GM12878 (cell line): ENCODE measurements around the gene BORCS8. TPM values are rescaled to one million over a fixed set of nuclear protein-coding genes. Genes with fewer than 3 reads are reported as not detected.

ENCODE experiments used
- ATAC-seq: fragments of 200-7000 bp; cut with Tn5 transposase; 3 replicates; pipeline ENCODE4 v1.9.1; 2020; ENCODE audit warnings: mild to moderate bottlenecking, moderate library complexity
- BruUV-seq: library from RNA; stranded (reverse); fragments of 400-500 nt; replicated peaks from 2 replicates; lab custom pipeline; 2021; lab: Mats Ljungman, UMichigan
- CTCF ChIA-PET: fragments of 300-600 bp; sonication (Branson Sonifier 250); formaldehyde crosslinking; extraction: SDS; loops from one replicate; lab custom pipeline; 2021; ENCODE audit warnings: inconsistent platforms; lab: Yijun Ruan, JAX
- POLR2A ChIA-PET: fragments of 350-600 bp; formaldehyde crosslinking; extraction: SDS; loops from one replicate; lab custom pipeline; 2021; ENCODE audit warnings: inconsistent platforms; lab: Charles Lee
- RAD21 ChIA-PET: fragments of 300-600 bp; sonication (Branson Sonifier 250); formaldehyde crosslinking; loops from one replicate; lab custom pipeline; 2023; ENCODE audit warnings: antibody characterized with exemption; ENCODE audit not compliant: unreplicated experiment; lab: Charles Lee
- SMC1A ChIA-PET: fragments of 300-600 bp; sonication (Branson Sonifier 250); formaldehyde crosslinking; loops from one replicate; lab custom pipeline; 2023; ENCODE audit not compliant: unreplicated experiment, uncharacterized antibody; lab: Charles Lee
- DNase-seq: peaks from one replicate; pipeline ENCODE4 v3.0.0-alpha.2; 2011; ENCODE audit warnings: low read depth, low spot score
- FAIRE-seq: peaks from 3 replicates; lab custom pipeline; 2011; peaks lifted over from hg19 to GRCh38; lab: Jason Lieb, UNC
- H2AFZ ChIP-seq: 2 replicates; pipeline ENCODE4 v1.6.0; 2011; ENCODE audit warnings: low read depth, low read length, control low read depth; ENCODE audit not compliant: control insufficient read depth
- H3K27ac ChIP-seq: 2 replicates; pipeline ENCODE4 v1.5.1; 2011; ENCODE audit warnings: control low read depth; ENCODE audit not compliant: control insufficient read depth, insufficient read depth
- H3K27me3 ChIP-seq, 2 experiments: replicated peaks in 1 of 2; 2 replicates each; pipeline versions ENCODE4 v1.6.0 to v1.6.1; 2011; ENCODE audit warnings: low read length in 1 of 2; ENCODE audit not compliant: control insufficient read depth in 2 of 2, insufficient read depth in 2 of 2
- H3K36me3 ChIP-seq, 2 experiments: 2 replicates each; pipeline ENCODE4 v1.5.1; 2011; ENCODE audit warnings: low read length in 1 of 2; ENCODE audit not compliant: control insufficient read depth in 2 of 2, insufficient read depth in 2 of 2
- H3K4me1 ChIP-seq: 2 replicates; pipeline ENCODE4 v1.6.1; 2011; ENCODE audit warnings: mild to moderate bottlenecking, low read length, moderate library complexity, mixed read lengths; ENCODE audit not compliant: control insufficient read depth, insufficient read depth
- H3K4me2 ChIP-seq: 2 replicates; pipeline ENCODE4 v1.6.0; 2011; ENCODE audit warnings: control low read depth; ENCODE audit not compliant: control insufficient read depth, insufficient read depth
- H3K4me3 ChIP-seq: fragments of 200-600 bp; sonication (generic); 2 replicates; pipeline ENCODE4 v1.5.1; 2016
- H3K79me2 ChIP-seq: 2 replicates; pipeline ENCODE4 v1.6.0; 2011; ENCODE audit warnings: low read length; ENCODE audit not compliant: control insufficient read depth, insufficient read depth
- H3K9ac ChIP-seq: 2 replicates; pipeline ENCODE4 v1.8.0; 2011; ENCODE audit warnings: low read length, control low read depth, mixed read lengths; ENCODE audit not compliant: control insufficient read depth, insufficient read depth
- H3K9me3 ChIP-seq: replicated peaks from 3 replicates; pipeline ENCODE4 v1.5.1; 2011; ENCODE audit warnings: mild to moderate bottlenecking, low read length; ENCODE audit not compliant: control insufficient read depth, insufficient read depth
- H4K20me1 ChIP-seq: 2 replicates; pipeline ENCODE4 v1.6.0; 2011; ENCODE audit not compliant: control insufficient read depth, insufficient read depth
- ASH2L ChIP-seq: fragments of 300-600, 200-600 bp; sonication (generic); IDR thresholded peaks from 2 replicates; pipeline ENCODE4 v1.6.1; 2017; ENCODE audit warnings: low read depth, mild to moderate bottlenecking, borderline replicate concordance
- MAX ChIP-seq: IDR thresholded peaks from 2 replicates; pipeline ENCODE4 v1.6.1; 2012; ENCODE audit warnings: low read depth, low read length, improper control_type of control experiment
- MXI1 ChIP-seq: fragments of 150-350 bp; IDR thresholded peaks from 2 replicates; pipeline ENCODE4 v1.6.1; 2011; ENCODE audit warnings: low read depth, mild to moderate bottlenecking, inconsistent platforms, low read length, improper control_type of control experiment
- NFYB ChIP-seq: IDR thresholded peaks from 2 replicates; pipeline ENCODE4 v1.6.1; 2011; ENCODE audit warnings: low read depth, mild to moderate bottlenecking, low read length, improper control_type of control experiment, moderate library complexity; ENCODE audit not compliant: insufficient read depth
- TCF3 ChIP-seq: IDR thresholded peaks from 2 replicates; pipeline ENCODE4 v1.6.1; 2012; ENCODE audit warnings: low read depth, mild to moderate bottlenecking, low read length, borderline replicate concordance; ENCODE audit not compliant: insufficient read depth
- ZNF384 ChIP-seq: IDR thresholded peaks from 2 replicates; pipeline ENCODE4 v1.6.1; 2012; ENCODE audit warnings: low read depth, mild to moderate bottlenecking, low read length, improper control_type of control experiment, borderline replicate concordance
- WGBS: methylation state at CpG from one replicate; pipeline ENCODE4 v1.1.6; 2016; ENCODE audit warnings: low lambda C conversion rate; ENCODE audit not compliant: insufficient replicate concordance, insufficient coverage; ENCODE audit errors: missing lambda C conversion rate; 5-methylcytosine and 5-hydroxymethylcytosine counted together
- in situ Hi-C: fragments of 300-500 bp; cut with MboI; formaldehyde crosslinking; loops from 9 replicates; pipeline ENCODE4 v1.14.3; 2018; ENCODE audit warnings: mixed read lengths
- intact Hi-C: fragments of 100-400 bp; cut with micrococcal nuclease; formaldehyde crosslinking; loops from one replicate; pipeline ENCODE4 v1.14.2; 2022; ENCODE audit not compliant: unreplicated experiment
- polyA plus RNA-seq, 11 experiments: library from polyadenylated mRNA; depleted of rRNA in 4 of 11; unstranded in 6 of 11; stranded (reverse) in 5 of 11; fragments of >200 nt; fragmentation: Nextera tagmentation in 4 of 11; fragmentation: Illumina TruSeq in 1 of 11; extraction: Ambion mirVana in 4 of 11; extraction: Trizol in 1 of 11; gene quantifications; 1 replicate in 1 of 11; 2 replicates in 10 of 11; pipeline versions ENCODE4 v1.2.1 to v1.2.3, GENCODE V29; 2011 to 2016; ENCODE audit warnings: inconsistent platforms in 2 of 11, missing spikeins in 2 of 11, low read depth in 1 of 11
- total RNA-seq, 4 experiments: library from RNA; depleted of rRNA in 3 of 4; stranded (reverse); fragments of >200 nt in 3 of 4; fragmentation: Illumina TruSeq in 1 of 4; extraction: Trizol in 1 of 4; gene quantifications; 2 replicates each; pipeline versions ENCODE4 v1.2.1 to v1.2.3, GENCODE V29; 2013 to 2021
- TF ChIP-seq, protein P1 (sequence below): IDR thresholded peaks from 2 replicates; pipeline ENCODE4 v1.6.1; 2011; ENCODE audit warnings: borderline replicate concordance, low read depth, mild to moderate bottlenecking, moderate library complexity, mixed read lengths, low read length; ENCODE audit not compliant: insufficient read depth; ENCODE audit errors: extremely low read length

The BORCS8 gene
- total and polyA plus RNA-seq, 10 of the 15 experiments (the other 5 are each of a cell fraction or from before 2014, with no cell fraction given) = 3.7 to 40.3 (median 23.4) TPM

- TF ChIP-seq ZNF384 = peak; percentile 29; the same call in 1 of the 2 replicates
Observed at GRCh38 chr19:19192910-19193423, 1.0 kb upstream of the BORCS8 start (continued).

DNA sequence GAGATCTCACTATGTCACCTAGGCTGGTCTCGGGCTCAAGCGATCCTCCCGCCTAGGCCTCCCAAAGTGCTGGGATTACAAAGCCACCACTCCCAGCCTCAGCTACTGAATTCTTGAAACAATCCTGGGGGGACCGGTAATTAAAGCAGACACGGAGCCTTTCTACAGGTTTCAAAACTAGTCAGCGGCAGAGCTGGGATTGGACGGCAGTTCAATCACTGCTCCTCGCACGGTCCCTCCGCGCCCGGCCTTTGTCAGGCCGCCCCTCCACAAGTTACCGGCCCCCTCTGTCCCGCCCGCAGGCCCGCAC lies 229 bp downstream of the BORCS8 start:
- TF ChIP-seq NFYB = 0 out of 2 replicates have a peak, but pooled peaks have one; percentile 53
- TF ChIP-seq ASH2L = 0 out of 2 replicates have a peak, but pooled peaks have one; percentile 84
- TF ChIP-seq, protein P1, sequence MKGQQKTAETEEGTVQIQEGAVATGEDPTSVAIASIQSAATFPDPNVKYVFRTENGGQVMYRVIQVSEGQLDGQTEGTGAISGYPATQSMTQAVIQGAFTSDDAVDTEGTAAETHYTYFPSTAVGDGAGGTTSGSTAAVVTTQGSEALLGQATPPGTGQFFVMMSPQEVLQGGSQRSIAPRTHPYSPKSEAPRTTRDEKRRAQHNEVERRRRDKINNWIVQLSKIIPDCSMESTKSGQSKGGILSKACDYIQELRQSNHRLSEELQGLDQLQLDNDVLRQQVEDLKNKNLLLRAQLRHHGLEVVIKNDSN = no peak
- TF ChIP-seq MXI1 = peak; percentile 84
- no peak for TF ChIP-seq MAX
- 0 out of 2 replicates have a peak, but pooled peaks have one; percentile 5 for TF ChIP-seq TCF3
- H2AFZ ChIP-seq = peak overlapping the region; percentile 83
- peak overlapping the region; percentile 85 for H3K4me3 ChIP-seq
- ChIA-PET SMC1A (interaction anchor here (1.2 to 1.9 kb wide), 4 partner anchors 8 to 171 kb away, joined by 3 to 6 read pairs (median 4); no protein-coding TSS in a partner anchor), RAD21 (interaction anchor here (0.7 to 2.2 kb wide), 3 partner anchors 11 to 124 kb away, joined by 3 to 15 read pairs (median 3); partner anchors contain the start of gene NR2C2AP), POLR2A (interaction anchor here (1.0 to 3.0 kb wide), 3 partner anchors 11 to 35 kb away, joined by 4 to 25 read pairs (median 7); partner anchors contain the start of gene NR2C2AP), CTCF (interaction anchor here (0.7 to 2.3 kb wide), 4 partner anchors 17 to 298 kb away, joined by 3 to 13 read pairs (median 4); partner anchors contain the start of gene MEF2B)
- H3K4me1 ChIP-seq = peaks cover 11% of the 10 kb centered on the region
- H4K20me1 ChIP-seq = no peaks in the 10 kb centered on the region
- peak overlapping the region; percentile 56; the same call in 1 of the 2 replicates for H3K4me2 ChIP-seq
- DNase-seq (no peak), FAIRE-seq (no peak), ATAC-seq (peak; percentile 4)
- BruUV-seq = no TSS peak
- H3K9ac ChIP-seq = peak overlapping the region; percentile 98
- peaks cover 2 to 5% of the 10 kb centered on the region in 2 experiments; a peak in 3 of 4 replicates for H3K36me3 ChIP-seq
- in situ Hi-C loops = no loop called here
- intact Hi-C loops = loop anchor here (2.0 kb wide), 1 partner anchor 129 kb away; the partner anchor contains the start of genes MAU2 and SUGP1
- peaks cover 34% of the 10 kb centered on the region for H3K79me2 ChIP-seq
- 0% methylated on average over 17 of the region's 17 CpGs for WGBS
- H3K27me3 ChIP-seq = no peaks in the 10 kb centered on the region
- H3K9me3 ChIP-seq = no peaks in the 10 kb centered on the region; the same call in 2 of the 3 replicates
- H3K27ac ChIP-seq = peak overlapping the region; percentile 97
